HFF-Myc (cell line): Measurements from ENCODE around the gene PVALB.

Source experiments
- DNase-seq: peaks from one replicate; pipeline ENCODE4 v3.0.0-alpha.2; 2011; ENCODE audit warnings: low read depth; ENCODE audit errors: extremely low read depth
- H3K4me3 ChIP-seq: replicated peaks from 2 replicates; pipeline ENCODE4 v1.5.1; 2011; ENCODE audit warnings: low read depth, mild to moderate bottlenecking, control low read depth, low read length
- TF ChIP-seq, protein P1 (sequence below): IDR thresholded peaks from 2 replicates; pipeline ENCODE4 v1.5.1; 2012; ENCODE audit warnings: mild to moderate bottlenecking, low read depth, low read length, control low read depth; ENCODE audit errors: missing control alignments

Gene PVALB

DNA sequence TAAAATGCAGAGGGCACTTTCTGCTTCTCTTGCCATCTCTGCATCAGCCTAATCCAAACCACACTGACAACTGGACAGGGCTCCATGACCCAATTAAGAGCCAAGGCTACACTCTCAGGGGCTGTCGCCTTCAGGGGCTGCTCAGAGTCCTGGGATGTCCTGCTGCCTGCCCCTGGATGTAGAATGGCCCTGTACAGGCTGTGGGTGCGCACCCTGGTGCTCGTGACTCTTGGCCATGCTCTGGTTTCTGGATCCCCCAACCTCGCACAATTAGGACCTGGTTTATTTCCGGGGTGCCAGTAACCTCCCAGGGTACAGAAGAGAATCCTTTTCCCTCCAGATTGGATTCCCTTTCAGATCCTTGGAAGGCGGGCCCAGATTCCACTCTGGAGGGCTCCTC is 52.2 kb downstream of the PVALB start:
- DNase-seq: no peak
- no peak overlapping the region for H3K4me3 ChIP-seq
- TF ChIP-seq, protein P1, sequence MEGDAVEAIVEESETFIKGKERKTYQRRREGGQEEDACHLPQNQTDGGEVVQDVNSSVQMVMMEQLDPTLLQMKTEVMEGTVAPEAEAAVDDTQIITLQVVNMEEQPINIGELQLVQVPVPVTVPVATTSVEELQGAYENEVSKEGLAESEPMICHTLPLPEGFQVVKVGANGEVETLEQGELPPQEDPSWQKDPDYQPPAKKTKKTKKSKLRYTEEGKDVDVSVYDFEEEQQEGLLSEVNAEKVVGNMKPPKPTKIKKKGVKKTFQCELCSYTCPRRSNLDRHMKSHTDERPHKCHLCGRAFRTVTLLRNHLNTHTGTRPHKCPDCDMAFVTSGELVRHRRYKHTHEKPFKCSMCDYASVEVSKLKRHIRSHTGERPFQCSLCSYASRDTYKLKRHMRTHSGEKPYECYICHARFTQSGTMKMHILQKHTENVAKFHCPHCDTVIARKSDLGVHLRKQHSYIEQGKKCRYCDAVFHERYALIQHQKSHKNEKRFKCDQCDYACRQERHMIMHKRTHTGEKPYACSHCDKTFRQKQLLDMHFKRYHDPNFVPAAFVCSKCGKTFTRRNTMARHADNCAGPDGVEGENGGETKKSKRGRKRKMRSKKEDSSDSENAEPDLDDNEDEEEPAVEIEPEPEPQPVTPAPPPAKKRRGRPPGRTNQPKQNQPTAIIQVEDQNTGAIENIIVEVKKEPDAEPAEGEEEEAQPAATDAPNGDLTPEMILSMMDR: no peak

DNA sequence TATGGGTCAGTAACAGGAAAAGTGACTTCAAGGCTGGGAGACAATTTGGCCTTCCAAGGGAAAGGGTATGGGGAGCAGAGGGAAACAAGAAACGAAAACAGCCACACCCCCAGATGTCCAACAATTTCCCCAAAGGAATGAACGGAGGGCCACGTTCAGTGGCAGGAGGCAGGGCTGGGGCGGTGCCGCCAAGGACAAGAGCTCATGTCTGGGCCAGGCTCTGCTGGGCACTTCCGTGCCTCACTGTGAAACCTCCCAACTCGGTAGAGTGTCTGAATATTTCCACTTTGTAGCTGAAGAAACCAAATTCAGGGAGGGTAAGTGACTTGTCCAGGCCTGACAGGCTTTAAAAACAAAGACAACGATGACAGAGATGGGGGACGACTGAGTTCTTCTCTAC is 52.8 kb downstream of the PVALB start:
- H3K4me3 ChIP-seq: no peak overlapping the region
- DNase-seq: no peak
- TF ChIP-seq, protein P1: no peak

DNA sequence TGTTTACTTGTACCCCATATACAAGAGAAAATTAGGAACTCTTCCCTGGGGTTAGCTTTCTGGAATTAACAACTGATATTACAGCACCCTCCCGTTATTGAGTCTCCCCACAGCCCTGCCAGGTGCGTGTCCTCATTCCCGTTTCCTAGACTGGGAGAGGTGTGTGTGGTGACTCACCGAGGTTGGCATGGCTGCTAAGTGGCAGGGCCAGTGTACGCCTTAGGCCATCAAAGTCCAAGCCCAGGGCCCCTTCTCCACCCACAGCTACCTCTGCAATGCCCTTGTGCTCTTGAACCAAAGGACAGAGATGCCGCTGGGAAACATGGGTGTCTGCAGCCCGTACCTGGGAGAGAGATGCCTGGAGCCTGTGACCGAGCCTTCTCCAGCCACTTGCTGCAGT is 53.3 kb downstream of the PVALB start:
- DNase-seq: no peak
- TF ChIP-seq, protein P1: no peak

DNA sequence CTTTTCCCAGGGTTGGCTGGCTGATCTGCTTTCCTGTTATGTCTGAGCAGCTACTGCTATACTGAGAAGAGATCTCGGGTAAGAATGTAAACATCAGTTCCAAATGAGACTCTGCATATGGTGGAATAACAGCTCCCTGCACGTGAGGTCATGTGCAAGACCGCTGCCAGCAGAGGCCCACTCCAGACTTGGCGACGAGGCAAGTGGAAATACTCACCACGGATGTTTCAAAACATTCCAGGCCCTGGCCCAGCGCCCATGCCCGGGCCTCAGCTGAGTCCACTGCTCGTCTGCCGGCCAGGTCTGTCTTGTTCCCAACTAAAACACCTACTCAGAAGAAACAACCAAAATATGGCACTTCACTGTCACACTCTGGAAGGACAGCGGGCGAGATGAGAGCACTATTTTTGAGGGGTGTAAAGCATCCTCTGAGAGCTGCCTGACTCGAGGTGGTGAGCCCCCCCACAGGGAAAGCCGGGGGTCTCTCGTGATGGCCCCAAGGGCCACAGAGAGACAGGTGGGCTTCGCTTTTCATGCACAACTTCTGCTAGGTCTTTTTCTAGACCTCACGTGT is 54.1 kb downstream of the PVALB start:
- no peak for DNase-seq
- TF ChIP-seq, protein P1: no peak
- H3K4me3 ChIP-seq: no peak overlapping the region

More for the DNA sequence above, 53.3 kb downstream of the PVALB start:
- no peak overlapping the region for H3K4me3 ChIP-seq

DNA sequence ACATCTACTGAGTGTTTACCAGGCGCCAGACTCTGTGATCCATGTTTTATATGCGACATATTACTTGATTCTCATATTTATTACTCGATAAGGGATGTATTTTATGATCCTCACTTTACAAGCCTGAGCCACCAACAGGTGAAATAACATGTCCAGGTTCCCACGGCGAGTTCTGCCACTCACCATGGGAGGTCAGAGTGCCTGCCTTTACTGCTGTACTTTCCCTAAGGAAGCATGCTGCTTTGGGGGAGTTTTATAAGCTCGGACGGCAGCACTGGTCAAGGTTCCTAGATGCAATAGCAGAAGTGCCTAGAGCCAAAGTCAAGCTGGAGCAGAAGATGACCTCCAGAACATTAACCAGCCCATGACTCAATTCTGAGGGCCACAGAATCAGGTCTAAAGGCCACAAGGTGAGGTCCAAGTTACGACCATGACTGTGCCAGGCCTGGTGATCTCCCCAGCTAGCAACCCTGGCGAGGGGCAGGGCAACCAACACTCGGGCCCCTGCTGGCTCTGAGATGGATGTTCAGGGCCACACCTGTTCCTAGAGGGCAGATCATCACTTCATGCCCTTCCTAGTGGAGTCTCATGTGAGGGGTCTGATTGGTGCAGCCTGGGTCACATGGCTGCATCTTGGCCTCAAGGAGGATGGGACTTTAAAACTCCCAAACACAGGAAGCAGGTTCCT is 55.1 kb downstream of the PVALB start:
- TF ChIP-seq, protein P1: no peak
- DNase-seq: no peak
- no peak overlapping the region for H3K4me3 ChIP-seq

DNA sequence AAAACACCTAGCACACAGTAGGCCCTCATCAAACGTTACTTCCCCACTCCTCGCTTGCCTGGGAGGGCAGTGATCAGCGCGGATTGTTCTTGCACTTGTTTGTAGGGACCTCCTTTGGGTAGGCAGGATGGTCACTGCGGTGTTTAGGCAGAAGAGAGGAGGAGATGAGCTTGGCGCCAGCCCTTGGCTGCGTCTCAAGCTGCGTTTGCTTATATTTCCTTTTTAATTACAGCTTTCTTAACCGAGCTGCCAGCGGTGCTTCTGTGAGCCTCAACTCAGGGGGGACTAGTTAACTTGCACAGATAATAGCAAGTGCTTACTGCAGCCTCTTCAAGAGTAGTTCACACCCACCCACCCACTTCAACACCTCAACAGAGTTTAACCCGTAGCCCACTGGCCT is 56.0 kb downstream of the PVALB start:
- DNase-seq: no peak
- TF ChIP-seq, protein P1: no peak
- no peak overlapping the region for H3K4me3 ChIP-seq
